Thyroid gland (tissue), 4 donors: ENCODE measurements around the gene SGPP1.

Source experiments
- POLR2A ChIP-seq, 2 donors: fragments of 450-650 bp; IDR thresholded peaks; one replicate each; pipeline ENCODE4 v1.6.1; 2017; ENCODE audit warnings: antibody characterized with exemption in 2 of 2, mild to moderate bottlenecking in 2 of 2, moderate library complexity in 1 of 2
- TF ChIP-seq, protein P1 (sequence below), 6 experiments: fragments of 200-600 bp in 3 of 6; fragments of 450-650 bp in 3 of 6; sonication (generic) in 3 of 6; IDR thresholded peaks; one replicate each; pipeline ENCODE4 v1.5.1; 2016 to 2019; ENCODE audit warnings: antibody characterized with exemption in 6 of 6, mild to moderate bottlenecking in 2 of 6, inconsistent platforms in 1 of 6, moderate library complexity in 1 of 6

DNA sequence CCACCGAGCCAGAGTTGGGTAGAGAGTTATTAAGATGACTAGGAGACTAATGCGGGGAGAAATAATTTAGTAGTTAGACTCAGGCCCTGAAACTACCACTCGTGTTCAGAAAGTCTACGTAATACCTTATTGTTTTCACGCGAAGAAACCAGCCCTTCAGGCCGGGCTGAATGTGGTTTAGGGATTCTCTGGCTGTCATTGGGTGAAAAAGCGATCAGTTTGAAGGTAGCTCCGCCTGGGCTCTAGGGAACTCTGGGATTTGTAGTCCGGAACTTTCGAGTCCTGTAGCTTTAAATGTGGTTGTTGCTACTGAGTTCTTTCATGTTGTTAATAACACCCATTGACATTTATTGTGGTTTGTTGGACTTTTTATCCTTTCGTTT is 85.6 kb downstream of the SGPP1 start:
- TF ChIP-seq, protein P1, sequence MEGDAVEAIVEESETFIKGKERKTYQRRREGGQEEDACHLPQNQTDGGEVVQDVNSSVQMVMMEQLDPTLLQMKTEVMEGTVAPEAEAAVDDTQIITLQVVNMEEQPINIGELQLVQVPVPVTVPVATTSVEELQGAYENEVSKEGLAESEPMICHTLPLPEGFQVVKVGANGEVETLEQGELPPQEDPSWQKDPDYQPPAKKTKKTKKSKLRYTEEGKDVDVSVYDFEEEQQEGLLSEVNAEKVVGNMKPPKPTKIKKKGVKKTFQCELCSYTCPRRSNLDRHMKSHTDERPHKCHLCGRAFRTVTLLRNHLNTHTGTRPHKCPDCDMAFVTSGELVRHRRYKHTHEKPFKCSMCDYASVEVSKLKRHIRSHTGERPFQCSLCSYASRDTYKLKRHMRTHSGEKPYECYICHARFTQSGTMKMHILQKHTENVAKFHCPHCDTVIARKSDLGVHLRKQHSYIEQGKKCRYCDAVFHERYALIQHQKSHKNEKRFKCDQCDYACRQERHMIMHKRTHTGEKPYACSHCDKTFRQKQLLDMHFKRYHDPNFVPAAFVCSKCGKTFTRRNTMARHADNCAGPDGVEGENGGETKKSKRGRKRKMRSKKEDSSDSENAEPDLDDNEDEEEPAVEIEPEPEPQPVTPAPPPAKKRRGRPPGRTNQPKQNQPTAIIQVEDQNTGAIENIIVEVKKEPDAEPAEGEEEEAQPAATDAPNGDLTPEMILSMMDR (IDR thresholded peaks at IDR 0.05) = no peak
- peak in 1 of 2 donors; percentile 37 for TF ChIP-seq POLR2A (IDR thresholded peaks at IDR 0.05)
